22Rv1 (cell line): ENCODE data around the gene SNED1.

Experiments used
- CTCF ChIP-seq: fragments of 450-650 bp; IDR thresholded peaks from 2 replicates; pipeline ENCODE4 v1.5.1; 2017; ENCODE audit warnings: mild to moderate bottlenecking
- ZFX ChIP-seq: fragments of 450-650 bp; IDR thresholded peaks from 2 replicates; pipeline ENCODE4 v1.6.1; 2017; ENCODE audit warnings: antibody characterized with exemption, borderline replicate concordance

- TF ChIP-seq CTCF: no peak
- TF ChIP-seq ZFX: no peak
Measured at GRCh38 chr2:240990726-240991377, 7.6 kb upstream of the SNED1 start.
